Omental fat pad (tissue), 4 donors: ENCODE results near the gene CDK5. TPM values are rescaled to one million over a fixed set of nuclear protein-coding genes. Genes with fewer than 3 reads are reported as not detected.
"Not testable (repeated sequence)": the region's sequence is repeated elsewhere in the genome, so short reads cannot be mapped to it uniquely, and the experiment has no call there.

ENCODE experiments used
- ATAC-seq: fragments of 150-250 bp; one replicate; pipeline ENCODE4 v1.9.1; 2016; ENCODE audit warnings: mild to moderate bottlenecking, moderate library complexity; ENCODE audit not compliant: low FRiP score
- DNase-seq: peaks from one replicate; pipeline ENCODE4 v3.0.0-alpha.2; 2019; ENCODE audit warnings: low spot score
- CTCF ChIP-seq, 3 donors: fragments of 450-650 bp; IDR thresholded peaks; one replicate each; pipeline ENCODE4 v1.5.1; 2016 to 2017; ENCODE audit warnings: antibody characterized with exemption in 3 of 3, mild to moderate bottlenecking in 3 of 3, moderate library complexity in 2 of 3
- total RNA-seq, 4 donors: library from RNA; depleted of rRNA; stranded (reverse); fragments of >200 nt; gene quantifications; one replicate each; pipeline ENCODE4 v1.1.0, GENCODE V29; 2016

CDK5 gene
- total RNA-seq, 4 donors from 2014 or later, result 6.1 to 10.4 (median 7.9) TPM

- TF ChIP-seq CTCF (IDR thresholded peaks at IDR 0.05), result no peak
- no peak for ATAC-seq
- no peak for DNase-seq
Measured at GRCh38 chr7:151015967-151016366, 41.7 kb downstream of the CDK5 start.

GRCh38 chr7:151014950-151015349 is 42.7 kb downstream of the CDK5 start:
- ATAC-seq, result no peak
- DNase-seq, result no peak
- TF ChIP-seq CTCF (IDR thresholded peaks at IDR 0.05), result no peak

- no peak for DNase-seq
Measured at GRCh38 chr7:151013733-151014497, 43.8 kb downstream of the CDK5 start.

GRCh38 chr7:151013356-151013732 is 44.4 kb downstream of the CDK5 start:
- TF ChIP-seq CTCF (IDR thresholded peaks at IDR 0.05), result no peak
- ATAC-seq, result no peak
- no peak for DNase-seq

More at GRCh38 chr7:151013733-151014497, 43.8 kb downstream of the CDK5 start:
- TF ChIP-seq CTCF (IDR thresholded peaks at IDR 0.05), result no peak
- ATAC-seq, result no peak

GRCh38 chr7:151012911-151013347 is 44.8 kb downstream of the CDK5 start:
- ATAC-seq, result no peak

GRCh38 chr7:151012031-151012692 is 45.5 kb downstream of the CDK5 start:
- DNase-seq, result no peak
- no peak for TF ChIP-seq CTCF (IDR thresholded peaks at IDR 0.05)
- ATAC-seq, result no peak

More at GRCh38 chr7:151012911-151013347, 44.8 kb downstream of the CDK5 start:
- TF ChIP-seq CTCF (IDR thresholded peaks at IDR 0.05), result no peak
- no peak for DNase-seq

- not testable (repeated sequence) for DNase-seq, ATAC-seq
Measured at GRCh38 chr7:151011616-151012015, 46.1 kb downstream of the CDK5 start.
